K562 (cell line): ENCODE measurements around the gene ERCC1. TPM values are rescaled to one million over a fixed set of nuclear protein-coding genes. Genes with fewer than 3 reads are reported as not detected.

ENCODE experiments used
- ATAC-seq: fragments of 200-7000 bp; cut with Tn5 transposase; 3 replicates; pipeline ENCODE4 v1.9.1; 2020; ENCODE audit warnings: moderate library complexity
- BruUV-seq: library from RNA; stranded (reverse); fragments of 400-500 nt; replicated peaks from 2 replicates; lab custom pipeline; 2021; lab: Mats Ljungman, UMichigan
- CTCF ChIA-PET: fragments of 300-600 bp; formaldehyde crosslinking; extraction: SDS; loops from one replicate; lab custom pipeline; 2021; ENCODE audit warnings: low intra/inter-chr PET ratio; lab: Yijun Ruan, JAX
- POLR2A ChIA-PET: fragments of 300-600, 350-650 bp; sonication (Branson Sonifier 250); formaldehyde crosslinking; extraction: SDS; loops from one replicate; lab custom pipeline; 2021; ENCODE audit warnings: antibody characterized with exemption, inconsistent platforms; lab: Yijun Ruan, JAX
- DNase-seq, 4 experiments: peaks; one replicate each; pipeline versions ENCODE4 v3.0.0 to v3.0.0-alpha.2; 2011 to 2018; ENCODE audit warnings: low spot score in 3 of 4, mixed read lengths in 3 of 4; ENCODE audit errors: extremely low read depth in 1 of 4
- FAIRE-seq: peaks from 2 replicates; lab custom pipeline; 2011; peaks lifted over from hg19 to GRCh38; lab: Jason Lieb, UNC
- H2AFZ ChIP-seq: 2 replicates; pipeline ENCODE4 v1.6.0; 2011; ENCODE audit warnings: low read depth, low read length, control low read depth, inconsistent platforms
- H3K27ac ChIP-seq: fragments of 200-600 bp; 3 replicates; pipeline ENCODE4 v1.8.0; 2011; ENCODE audit warnings: low read depth, mild to moderate bottlenecking, control low read depth, inconsistent platforms, low read length, moderate library complexity, mixed read lengths; ENCODE audit errors: extremely low read depth
- H3K27me3 ChIP-seq, 2 experiments: fragments of 300-600 bp in 1 of 2; 2 replicates in 1 of 2; 3 replicates in 1 of 2; pipeline versions ENCODE4 v1.6.0 to v1.8.0; 2011; ENCODE audit warnings: inconsistent platforms in 2 of 2, low read length in 2 of 2, mild to moderate bottlenecking in 1 of 2, mixed read lengths in 1 of 2, moderate library complexity in 1 of 2; ENCODE audit not compliant: control insufficient read depth in 2 of 2, insufficient read depth in 2 of 2
- H3K36me3 ChIP-seq: fragments of 300-600 bp; 3 replicates; pipeline ENCODE4 v1.8.0; 2011; ENCODE audit warnings: mild to moderate bottlenecking, low read length, inconsistent platforms; ENCODE audit not compliant: control insufficient read depth, insufficient read depth
- H3K4me1 ChIP-seq, 2 experiments: fragments of 200-600 bp in 1 of 2; replicated peaks in 1 of 2; 2 replicates in 1 of 2; 3 replicates in 1 of 2; pipeline versions ENCODE4 v1.5.1 to v1.8.0; 2011; ENCODE audit warnings: inconsistent platforms in 2 of 2, low read length in 2 of 2, mild to moderate bottlenecking in 1 of 2, mixed read lengths in 1 of 2, moderate library complexity in 1 of 2; ENCODE audit not compliant: control insufficient read depth in 2 of 2, insufficient read depth in 2 of 2
- H3K4me2 ChIP-seq: 2 replicates; pipeline ENCODE4 v1.6.1; 2011; ENCODE audit warnings: low read length, control low read depth, inconsistent platforms, mixed read lengths; ENCODE audit not compliant: insufficient read depth
- H3K4me3 ChIP-seq: fragments of 200-600 bp; sonication (generic), shearing (Covaris generic); 2 replicates; pipeline ENCODE4 v1.5.1; 2016; ENCODE audit warnings: control low read depth, inconsistent platforms
- H3K79me2 ChIP-seq: fragments of 200-600 bp; 3 replicates; pipeline ENCODE4 v1.8.0; 2011; ENCODE audit warnings: low read length, inconsistent platforms; ENCODE audit not compliant: control insufficient read depth, insufficient read depth
- H3K9ac ChIP-seq, 2 experiments: 2 replicates each; pipeline versions ENCODE4 v1.6.0 to v1.6.1; 2011; ENCODE audit warnings: low read depth in 2 of 2, low read length in 2 of 2, control low read depth in 1 of 2, inconsistent platforms in 1 of 2, mild to moderate bottlenecking in 1 of 2, mixed read lengths in 1 of 2; ENCODE audit not compliant: insufficient read depth in 1 of 2
- H3K9me1 ChIP-seq: one replicate; pipeline ENCODE4 v1.6.0; 2011; ENCODE audit warnings: inconsistent platforms, mild to moderate bottlenecking, low read length, moderate library complexity; ENCODE audit not compliant: control insufficient read depth, insufficient read depth
- H3K9me3 ChIP-seq: replicated peaks from 2 replicates; pipeline ENCODE4 v1.5.1; 2011; ENCODE audit warnings: low read depth, low read length, inconsistent platforms; ENCODE audit not compliant: control insufficient read depth, insufficient read depth
- H4K20me1 ChIP-seq: replicated peaks from 2 replicates; pipeline ENCODE4 v1.6.1; 2011; ENCODE audit warnings: low read length, inconsistent platforms, mixed read lengths; ENCODE audit not compliant: control insufficient read depth, insufficient read depth
- FOXA1 ChIP-seq: fragments of 450-650 bp; IDR thresholded peaks from 2 replicates; pipeline ENCODE4 v1.6.1; 2016; ENCODE audit warnings: mild to moderate bottlenecking, borderline replicate concordance
- MCM2 ChIP-seq: fragments of 450-650 bp; IDR thresholded peaks from 2 replicates; pipeline ENCODE4 v1.6.1; 2017; ENCODE audit warnings: low read depth, mild to moderate bottlenecking
- MNT ChIP-seq, 2 experiments: fragments of 450-650 bp; conservative IDR thresholded peaks; 2 replicates each; pipeline ENCODE4 v1.6.1; 2017; ENCODE audit warnings: mild to moderate bottlenecking in 2 of 2, moderate library complexity in 2 of 2
- NR0B1 ChIP-seq: fragments of 450-650 bp; IDR thresholded peaks from one replicate; pipeline ENCODE4 v1.6.1; 2018; ENCODE audit warnings: mild to moderate bottlenecking, moderate library complexity; ENCODE audit not compliant: partially characterized antibody
- PHTF2 ChIP-seq: fragments of 250-450 bp; sonication (Bioruptor Pico); IDR thresholded peaks from 2 replicates; pipeline ENCODE4 v1.5.0; 2021; ENCODE audit warnings: mild to moderate bottlenecking
- SUPT5H ChIP-seq: fragments of 450-650 bp; IDR thresholded peaks from 2 replicates; pipeline ENCODE4 v1.6.1; 2016
- TAF7 ChIP-seq: fragments of 450-650 bp; IDR thresholded peaks from 2 replicates; pipeline ENCODE4 v1.6.1; 2016; ENCODE audit warnings: missing genetic modification characterization, missing compliant biosample characterization
- THRA ChIP-seq: fragments of 450-650 bp; IDR thresholded peaks from 2 replicates; pipeline ENCODE4 v1.6.1; 2017; ENCODE audit warnings: mild to moderate bottlenecking, moderate library complexity
- ZBTB34 ChIP-seq: fragments of 250-450 bp; sonication (Bioruptor Pico); IDR thresholded peaks from 2 replicates; pipeline ENCODE4 v1.8.0; 2021; ENCODE audit warnings: mild to moderate bottlenecking, moderate library complexity
- ZNF766 ChIP-seq: fragments of 200-800 bp; sonication (Bioruptor generic); conservative IDR thresholded peaks from 2 replicates; pipeline ENCODE4 v1.6.1; 2016; ENCODE audit warnings: missing genetic modification characterization, missing compliant biosample characterization
- WGBS: fragments of 100-300 bp; shearing (Covaris generic); methylation state at CpG from one replicate; pipeline ENCODE4 v1.1.6; 2016; ENCODE audit warnings: low coverage, mixed read lengths; ENCODE audit not compliant: insufficient coverage; ENCODE audit errors: missing lambda C conversion rate; 5-methylcytosine and 5-hydroxymethylcytosine counted together
- in situ Hi-C: fragments of 300-500 bp; cut with MboI; formaldehyde crosslinking; loops from 4 replicates; pipeline ENCODE4 v1.15.0; 2018; ENCODE audit warnings: inconsistent platforms, mixed read lengths
- intact Hi-C: fragments of 100-400 bp; cut with micrococcal nuclease; formaldehyde crosslinking; loops from 2 replicates; pipeline ENCODE4 v1.14.2; 2022
- polyA plus RNA-seq, 8 experiments: library from polyadenylated mRNA; depleted of rRNA in 4 of 8; stranded (reverse) in 5 of 8; unstranded in 3 of 8; fragments of >200 nt; fragmentation: Nextera tagmentation in 2 of 8; fragmentation: Illumina TruSeq in 1 of 8; extraction: Ambion mirVana in 2 of 8; extraction: Trizol in 1 of 8; gene quantifications; 2 replicates each; pipeline versions ENCODE4 v1.2.1 to v1.2.3, GENCODE V29; 2011 to 2014; ENCODE audit warnings: inconsistent platforms in 1 of 8, missing spikeins in 1 of 8
- total RNA-seq, 7 experiments: library from RNA; depleted of rRNA in 6 of 7; stranded (reverse); fragments of >200 nt in 6 of 7; fragmentation: Illumina TruSeq in 2 of 7; extraction: Trizol in 2 of 7; gene quantifications; 2 replicates each; pipeline versions ENCODE4 v1.2.1 to v1.2.3, GENCODE V29; 2011 to 2021; ENCODE audit warnings: low replicate concordance in 1 of 7

ERCC1 gene
- total and polyA plus RNA-seq, 9 of the 15 experiments (the other 6 are each of a cell fraction or from before 2014, with no cell fraction given), result 9.3 to 92.6 (median 60.0) TPM

GRCh38 chr19:45445139-45445538, 21.4 kb upstream of the ERCC1 start (continued):
- no peak for TF ChIP-seq NR0B1
- no peak for TF ChIP-seq MCM2
- no peak for TF ChIP-seq ZNF766
- TF ChIP-seq, all 486 proteins: peak for 2

- H4K20me1 ChIP-seq, result 0 out of 2 replicates have a peak, but pooled peaks cover 4% of the 10 kb centered on the region
- H3K36me3 ChIP-seq, result no peaks in the 10 kb centered on the region
- H3K9ac ChIP-seq, result peak overlapping the region; percentile 72 to 94
- DNase-seq, result peak; percentile 88 to 97 (median 92)
- WGBS, result 7% methylated on average over 34 of the region's 47 CpGs
- no peaks in the 10 kb centered on the region for H3K27me3 ChIP-seq
- peak overlapping the region; percentile 80 for H3K4me2 ChIP-seq
- peak overlapping the region; percentile 52 for H3K4me3 ChIP-seq
- FAIRE-seq, result no peak
- ChIA-PET CTCF (interaction anchor here (0.8 kb wide), 1 partner anchor 35 kb away, joined by 6 read pairs; no protein-coding TSS in a partner anchor), POLR2A (interaction anchor here (0.8 to 1.8 kb wide), 3 partner anchors 11 to 40 kb away, joined by 3 to 19 read pairs (median 4); partner anchors contain the start of gene FOSB)
- peak overlapping the region; percentile 86 for H2AFZ ChIP-seq
- H3K9me3 ChIP-seq, result no peaks in the 10 kb centered on the region
- intact Hi-C loops (loop anchor here (5.0 kb wide), 1 partner anchor 198 kb away; no protein-coding TSS in a partner anchor), in situ Hi-C loops (loop anchor here (5.0 kb wide), 1 partner anchor 33 kb away; no protein-coding TSS in a partner anchor)
- no peaks in the 10 kb centered on the region for H3K79me2 ChIP-seq
- BruUV-seq, result TSS peak; percentile 93
- ATAC-seq, result peak; percentile 79
- peaks cover 45 to 56% of the 10 kb centered on the region in 2 experiments for H3K4me1 ChIP-seq
- H3K27ac ChIP-seq, result peak overlapping the region; percentile 92
- H3K9me1 ChIP-seq, result no peaks in the 10 kb centered on the region
- TF ChIP-seq TAF7, result no peak
- TF ChIP-seq THRA, result no peak
- peak; percentile 22 to 54; a peak in 2 of 4 replicates for TF ChIP-seq MNT (conservative IDR thresholded peaks at IDR 0.05)
- no peak for TF ChIP-seq PHTF2 (CRISPR knock-in tag)
- TF ChIP-seq ZBTB34 (CRISPR knock-in tag), result no peak
- TF ChIP-seq FOXA1, result no peak
- TF ChIP-seq SUPT5H, result peak; percentile 75
These were observed 20.8 kb upstream of the ERCC1 start for GRCh38 chr19:45444318-45445041.
